ENCODE measurements around the gene CALY.
A peak's percentile ranks its signal among the peaks of the same experiment; 100 is the strongest.

Gene CALY

DNA sequence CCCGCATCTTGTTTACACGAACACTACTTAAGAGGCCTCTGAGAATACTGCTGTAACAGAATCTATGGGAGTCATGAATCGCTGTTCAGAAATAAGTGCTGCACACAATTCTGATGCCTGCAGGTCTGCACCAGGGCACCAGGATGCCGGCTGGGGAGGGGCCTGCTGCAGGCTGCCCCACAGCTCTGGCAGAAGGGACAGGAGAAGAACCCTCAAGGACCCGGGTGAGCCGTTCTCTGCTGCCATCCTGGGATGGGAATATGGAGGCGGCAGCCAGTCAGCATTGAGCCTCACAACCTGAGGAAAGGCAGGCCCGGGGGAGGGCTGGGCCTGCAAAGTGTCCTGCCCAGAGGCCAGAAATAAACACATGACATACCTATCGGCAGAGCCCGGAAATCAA is 39.2 kb downstream of the CALY start:
- Histone ChIP-seq H3K9ac (ENCODE audit: low read length) (no peak overlapping the region), H3K27ac (ENCODE audit: low read length, poor library complexity, severe bottlenecking) (no peak overlapping the region), H2AFZ (ENCODE audit: low read depth, low read length) (no peak overlapping the region), H2BK15ac (ENCODE audit: low read depth, poor library complexity, severe bottlenecking) (no peak overlapping the region), H3K23ac (ENCODE audit: low read length in 2 of 2) (no peak overlapping the region), H3K27me3 (ENCODE audit: control insufficient read depth in 1 of 2, insufficient read depth in 1 of 2, low read length in 2 of 2) (no peaks in the 10 kb centered on the region), H2BK5ac (ENCODE audit: low read depth, low read length, poor library complexity, severe bottlenecking) (no peak overlapping the region), H3K79me1 (replicated peaks; ENCODE audit: low read length, poor library complexity, severe bottlenecking) (peaks cover 33% of the 10 kb centered on the region), H3K36me3 (ENCODE audit: control insufficient read depth in 1 of 2, insufficient read depth in 2 of 2, low read depth in 1 of 2, low read length in 2 of 2) (peaks cover 86 to 90% of the 10 kb centered on the region in 2 experiments), H3K18ac (ENCODE audit: low read depth in 1 of 2, low read length in 2 of 2) (no peak overlapping the region), H2BK12ac (ENCODE audit: low read length in 2 of 2) (no peak overlapping the region), H3K14ac (ENCODE audit: low read length in 2 of 2) (no peak overlapping the region), H3K4ac (ENCODE audit: low read depth in 1 of 2, low read length in 2 of 2) (no peak overlapping the region), H3K4me1 (ENCODE audit: control insufficient read depth, insufficient read depth, low read depth, low read length) (peaks cover 13% of the 10 kb centered on the region), H4K91ac (ENCODE audit: low read length) (no peak overlapping the region), H2BK120ac (ENCODE audit: low read depth, low read length) (no peak overlapping the region), H3K9me3 (ENCODE audit: control insufficient read depth, low read length) (no peaks in the 10 kb centered on the region), H3K4me3 (ENCODE audit: insufficient read depth in 1 of 2, low read depth in 1 of 2, low read length in 2 of 2) (no peak overlapping the region), H2AK5ac (ENCODE audit: low read length, severe bottlenecking) (no peak overlapping the region), H4K8ac (ENCODE audit: low read length) (no peak overlapping the region), H3K4me2 (ENCODE audit: low read length, poor library complexity, severe bottlenecking) (no peak overlapping the region)
- no peak for DNase-seq
- whole genome bisulfite sequencing = 96% methylated on average over 10 of the region's 10 CpGs

- Histone ChIP-seq H3K4me3 (ENCODE audit: insufficient read depth in 1 of 2, low read depth in 1 of 2, low read length in 2 of 2) (no peak overlapping the region), H3K27ac (ENCODE audit: low read length, poor library complexity, severe bottlenecking) (no peak overlapping the region), H3K27me3 (ENCODE audit: control insufficient read depth in 1 of 2, insufficient read depth in 1 of 2, low read length in 2 of 2) (no peaks in the 10 kb centered on the region), H3K79me1 (replicated peaks; ENCODE audit: low read length, poor library complexity, severe bottlenecking) (peaks cover 25% of the 10 kb centered on the region), H2BK5ac (ENCODE audit: low read depth, low read length, poor library complexity, severe bottlenecking) (no peak overlapping the region), H3K4me2 (ENCODE audit: low read length, poor library complexity, severe bottlenecking) (no peak overlapping the region), H3K18ac (ENCODE audit: low read depth in 1 of 2, low read length in 2 of 2) (no peak overlapping the region), H2AK5ac (ENCODE audit: low read length, severe bottlenecking) (no peak overlapping the region), H3K9me3 (ENCODE audit: control insufficient read depth, low read length) (no peaks in the 10 kb centered on the region), H2BK12ac (ENCODE audit: low read length in 2 of 2) (no peak overlapping the region), H3K14ac (ENCODE audit: low read length in 2 of 2) (no peak overlapping the region), H3K23ac (ENCODE audit: low read length in 2 of 2) (no peak overlapping the region), H2BK15ac (ENCODE audit: low read depth, poor library complexity, severe bottlenecking) (no peak overlapping the region), H3K4ac (ENCODE audit: low read depth in 1 of 2, low read length in 2 of 2) (no peak overlapping the region), H4K91ac (ENCODE audit: low read length) (no peak overlapping the region), H3K9ac (ENCODE audit: low read length) (no peak overlapping the region), H2BK120ac (ENCODE audit: low read depth, low read length) (no peak overlapping the region), H4K8ac (ENCODE audit: low read length) (no peak overlapping the region), H2AFZ (ENCODE audit: low read depth, low read length) (no peak overlapping the region), H3K36me3 (ENCODE audit: control insufficient read depth in 1 of 2, insufficient read depth in 2 of 2, low read depth in 1 of 2, low read length in 2 of 2) (peaks cover 84 to 86% of the 10 kb centered on the region in 2 experiments), H3K4me1 (ENCODE audit: control insufficient read depth, insufficient read depth, low read depth, low read length) (peaks cover 16% of the 10 kb centered on the region)
- WGBS = 97% methylated on average over 41 of the region's 42 CpGs
- no peak for DNase-seq
Observed at GRCh38 chr10:133295426-133296320, 41.0 kb downstream of the CALY start.

GRCh38 chr10:133294189-133294588 is 42.5 kb downstream of the CALY start:
- peaks cover 83 to 84% of the 10 kb centered on the region in 2 experiments for H3K36me3 ChIP-seq (ENCODE audit: control insufficient read depth in 1 of 2, insufficient read depth in 2 of 2, low read depth in 1 of 2, low read length in 2 of 2)
- H2BK15ac ChIP-seq (ENCODE audit: low read depth, poor library complexity, severe bottlenecking) = no peak overlapping the region
- WGBS = 89% methylated on average over 15 of the region's 15 CpGs
- no peak overlapping the region for H3K14ac ChIP-seq (ENCODE audit: low read length in 2 of 2)
- peaks cover 27% of the 10 kb centered on the region for H3K79me1 ChIP-seq (replicated peaks; ENCODE audit: low read length, poor library complexity, severe bottlenecking)
- H2AFZ ChIP-seq (ENCODE audit: low read depth, low read length) = no peak overlapping the region
- H4K91ac ChIP-seq (ENCODE audit: low read length) = no peak overlapping the region
- H2BK12ac ChIP-seq (ENCODE audit: low read length in 2 of 2) = no peak overlapping the region
- no peak overlapping the region for H3K4ac ChIP-seq (ENCODE audit: low read depth in 1 of 2, low read length in 2 of 2)
- H2AK5ac ChIP-seq (ENCODE audit: low read length, severe bottlenecking) = no peak overlapping the region
- H4K8ac ChIP-seq (ENCODE audit: low read length) = no peak overlapping the region
- H2BK5ac ChIP-seq (ENCODE audit: low read depth, low read length, poor library complexity, severe bottlenecking) = no peak overlapping the region
- H3K4me1 ChIP-seq (ENCODE audit: control insufficient read depth, insufficient read depth, low read depth, low read length) = peaks cover 16% of the 10 kb centered on the region
- H3K27me3 ChIP-seq (ENCODE audit: control insufficient read depth in 1 of 2, insufficient read depth in 1 of 2, low read length in 2 of 2) = no peaks in the 10 kb centered on the region
- no peak overlapping the region for H3K18ac ChIP-seq (ENCODE audit: low read depth in 1 of 2, low read length in 2 of 2)
- no peak overlapping the region for H3K27ac ChIP-seq (ENCODE audit: low read length, poor library complexity, severe bottlenecking)
- H3K4me3 ChIP-seq (ENCODE audit: insufficient read depth in 1 of 2, low read depth in 1 of 2, low read length in 2 of 2) = no peak overlapping the region
- no peak overlapping the region for H3K9ac ChIP-seq (ENCODE audit: low read length)
- no peak overlapping the region for H3K4me2 ChIP-seq (ENCODE audit: low read length, poor library complexity, severe bottlenecking)
- no peak overlapping the region for H2BK120ac ChIP-seq (ENCODE audit: low read depth, low read length)
- no peaks in the 10 kb centered on the region for H3K9me3 ChIP-seq (ENCODE audit: control insufficient read depth, low read length)
- H3K23ac ChIP-seq (ENCODE audit: low read length in 2 of 2) = no peak overlapping the region
- no peak for DNase-seq

DNA sequence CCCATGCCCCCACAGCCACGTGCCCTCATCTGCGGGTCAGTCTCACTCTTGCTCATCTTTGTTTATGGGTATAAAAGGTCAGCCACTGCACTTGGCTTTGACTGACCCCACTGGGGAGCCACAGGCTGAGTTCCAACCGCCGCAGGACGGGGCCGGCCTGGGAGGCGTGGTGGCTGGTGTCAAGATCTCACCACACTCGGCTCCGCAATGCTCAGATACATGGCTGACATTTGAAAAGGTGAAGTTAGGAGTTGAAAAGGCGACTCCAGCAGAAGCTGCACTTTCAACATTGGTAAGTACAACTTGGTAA is 42.9 kb downstream of the CALY start:
- H2BK15ac ChIP-seq (ENCODE audit: low read depth, poor library complexity, severe bottlenecking) = no peak overlapping the region
- WGBS = 58% methylated on average over 10 of the region's 10 CpGs

More for the DNA sequence above, 42.9 kb downstream of the CALY start:
- H3K18ac ChIP-seq (ENCODE audit: low read depth in 1 of 2, low read length in 2 of 2) = peak overlapping the region in 1 of 2 experiments; percentile 44
- H4K8ac ChIP-seq (ENCODE audit: low read length) = peak overlapping the region; percentile 16
- peaks cover 16% of the 10 kb centered on the region for H3K4me1 ChIP-seq (ENCODE audit: control insufficient read depth, insufficient read depth, low read depth, low read length)
- no peak overlapping the region for H2BK120ac ChIP-seq (ENCODE audit: low read depth, low read length)
- no peak overlapping the region for H3K4me2 ChIP-seq (ENCODE audit: low read length, poor library complexity, severe bottlenecking)
- H3K9me3 ChIP-seq (ENCODE audit: control insufficient read depth, low read length) = no peaks in the 10 kb centered on the region
- no peak overlapping the region for H3K14ac ChIP-seq (ENCODE audit: low read length in 2 of 2)
- no peak overlapping the region for H3K4ac ChIP-seq (ENCODE audit: low read depth in 1 of 2, low read length in 2 of 2)
- H3K9ac ChIP-seq (ENCODE audit: low read length) = no peak overlapping the region
- H2AFZ ChIP-seq (ENCODE audit: low read depth, low read length) = no peak overlapping the region
- peak overlapping the region; percentile 75 for H4K91ac ChIP-seq (ENCODE audit: low read length)
- peaks cover 29% of the 10 kb centered on the region for H3K79me1 ChIP-seq (replicated peaks; ENCODE audit: low read length, poor library complexity, severe bottlenecking)
- H3K4me3 ChIP-seq (ENCODE audit: insufficient read depth in 1 of 2, low read depth in 1 of 2, low read length in 2 of 2) = no peak overlapping the region
- peak overlapping the region in 1 of 2 experiments; percentile 57 for H3K23ac ChIP-seq (ENCODE audit: low read length in 2 of 2)
- no peak overlapping the region for H2BK5ac ChIP-seq (ENCODE audit: low read depth, low read length, poor library complexity, severe bottlenecking)
- H3K27ac ChIP-seq (ENCODE audit: low read length, poor library complexity, severe bottlenecking) = no peak overlapping the region
- H3K27me3 ChIP-seq (ENCODE audit: control insufficient read depth in 1 of 2, insufficient read depth in 1 of 2, low read length in 2 of 2) = no peaks in the 10 kb centered on the region
- no peak overlapping the region for H2AK5ac ChIP-seq (ENCODE audit: low read length, severe bottlenecking)
- H2BK12ac ChIP-seq (ENCODE audit: low read length in 2 of 2) = peak overlapping the region in 1 of 2 experiments; percentile 4
- peak; percentile 28 for DNase-seq
- peaks cover 83 to 84% of the 10 kb centered on the region in 2 experiments for H3K36me3 ChIP-seq (ENCODE audit: control insufficient read depth in 1 of 2, insufficient read depth in 2 of 2, low read depth in 1 of 2, low read length in 2 of 2)
